Choroid plexus epithelial cell (primary cell): ENCODE results near the gene CAP2.

ENCODE experiments used
- DNase-seq: peaks from one replicate; pipeline ENCODE4 v3.0.0-alpha.2; 2010; ENCODE audit warnings: low read depth
- H3K4me3 ChIP-seq: 2 replicates; pipeline ENCODE4 v1.5.1; 2011; ENCODE audit warnings: low read depth, mild to moderate bottlenecking, control low read depth, low read length, moderate library complexity
- CTCF ChIP-seq: conservative IDR thresholded peaks from 2 replicates; pipeline ENCODE4 v1.5.1; 2011; ENCODE audit warnings: low read depth, mild to moderate bottlenecking, control low read depth, inconsistent platforms, low read length, moderate library complexity

Gene CAP2

DNA sequence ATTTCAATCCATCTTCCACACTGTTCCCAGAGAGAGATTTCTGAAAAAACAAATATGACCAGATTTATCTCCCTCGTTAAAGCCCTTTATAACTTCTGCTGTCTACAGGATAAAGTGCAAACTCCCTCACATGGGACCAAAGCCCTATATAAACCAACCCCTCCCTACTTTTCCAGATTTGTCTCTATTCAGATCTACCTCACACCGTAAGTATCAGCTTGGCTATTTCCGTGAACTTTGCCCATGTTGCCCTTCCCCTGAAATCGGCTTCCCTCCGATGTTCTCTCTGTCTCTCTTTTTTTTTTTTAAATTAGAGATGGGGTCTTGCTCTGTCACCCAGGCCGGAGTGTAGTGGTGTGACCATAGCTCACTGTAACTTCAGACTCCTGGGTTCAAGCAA, 194.6 kb downstream of the CAP2 start:
- DNase-seq: no peak
- no peak for TF ChIP-seq CTCF
- H3K4me3 ChIP-seq: no peak overlapping the region

DNA sequence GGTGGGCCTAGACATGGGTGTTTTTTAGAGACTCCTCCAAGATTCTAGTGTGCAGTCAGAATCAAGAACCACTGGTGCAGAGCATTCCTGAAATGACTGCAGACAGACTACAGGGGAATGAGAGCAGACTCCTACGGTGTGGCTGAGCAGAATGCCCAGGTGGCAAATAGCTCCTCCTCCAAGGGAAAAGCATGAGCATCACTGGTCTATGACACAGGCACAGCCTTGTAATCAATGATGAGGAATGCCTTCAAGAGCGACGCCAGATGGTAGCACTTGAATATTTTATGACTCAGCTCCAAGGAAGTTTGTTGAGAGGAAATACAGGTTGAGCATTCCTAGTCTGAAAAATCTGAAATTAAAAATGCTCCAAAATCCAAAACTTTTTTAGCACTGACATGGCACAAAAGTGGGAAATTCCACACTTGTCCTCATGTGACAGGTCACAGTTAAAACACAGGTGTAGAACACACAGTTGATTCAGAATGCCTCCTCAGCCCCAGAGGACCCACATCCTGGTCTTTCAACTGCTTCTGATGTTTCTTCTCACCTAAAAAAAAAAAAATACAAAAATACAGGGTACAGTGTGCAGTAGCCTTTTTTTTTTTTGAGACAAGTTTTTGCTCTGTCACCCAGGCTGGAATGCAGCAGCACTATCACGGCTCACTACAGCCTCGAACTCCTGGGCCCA, 196.2 kb downstream of the CAP2 start:
- DNase-seq: peak; percentile 88
- H3K4me3 ChIP-seq: no peak overlapping the region
- TF ChIP-seq CTCF: peak; percentile 36

DNA sequence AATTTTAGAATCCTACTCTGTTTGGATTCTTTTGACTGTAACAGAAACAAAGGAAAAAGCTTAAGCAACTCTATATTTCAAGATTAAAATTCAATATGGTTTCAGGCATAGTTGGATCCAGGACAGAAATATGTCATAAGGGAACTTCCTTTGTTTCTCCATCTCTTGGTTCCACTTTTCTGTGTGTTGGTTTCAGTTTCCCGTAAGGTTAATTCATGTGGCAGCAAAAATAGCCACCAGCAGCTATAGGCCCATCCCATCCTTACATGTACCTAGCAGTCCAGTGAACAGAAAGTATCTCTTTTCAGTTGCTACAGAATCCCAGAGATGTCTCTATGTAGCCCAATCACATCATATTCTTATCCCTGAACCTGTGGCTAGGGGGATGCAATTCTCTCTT, 197.9 kb downstream of the CAP2 start:
- no peak for DNase-seq
- TF ChIP-seq CTCF: no peak
- H3K4me3 ChIP-seq: no peak overlapping the region

GRCh38 chr6:17593246-17593645, 199.9 kb downstream of the CAP2 start:
- no peak for DNase-seq
- no peak for TF ChIP-seq CTCF
- no peak overlapping the region for H3K4me3 ChIP-seq

- no peak overlapping the region for H3K4me3 ChIP-seq
- DNase-seq: no peak
- TF ChIP-seq CTCF: no peak
Observed at GRCh38 chr6:17596085-17596484, 202.7 kb downstream of the CAP2 start.

- peak within 1 kb of the TSS; percentile 89 for H3K4me3 ChIP-seq
- TF ChIP-seq CTCF: peak; percentile 72
- DNase-seq: peak; percentile 86
Observed at GRCh38 chr6:17599877-17600526, 206.6 kb downstream of the CAP2 start, which contains the start of gene FAM8A1. TSS of gene FAM8A1 (plus strand) at chr6:17600302. CDS start at chr6:17600410, 108 bp downstream.
